Measurements from ENCODE around the gene CCDC158. TPM values are rescaled to one million over a fixed set of nuclear protein-coding genes. Genes with fewer than 3 reads are reported as not detected.

CCDC158 gene
- total RNA-seq, 1 donor = not detected

- Histone ChIP-seq H3K4me3 (ENCODE audit: low read length) (no peak overlapping the region), H3K4me1 (ENCODE audit: insufficient read depth, low read length) (peaks cover 6% of the 10 kb centered on the region)
Measured at GRCh38 chr4:76315267-76315918, 105.5 kb downstream of the CCDC158 start.

GRCh38 chr4:76313547-76313946 lies 107.4 kb downstream of the CCDC158 start:
- peaks cover 22% of the 10 kb centered on the region for H3K9me3 ChIP-seq (ENCODE audit: low read depth, low read length)
- H3K27me3 ChIP-seq (ENCODE audit: insufficient read depth, low read length) = peaks cover 8% of the 10 kb centered on the region
- H3K4me1 ChIP-seq (ENCODE audit: insufficient read depth, low read length) = peaks cover 6% of the 10 kb centered on the region
- H3K4me3 ChIP-seq (ENCODE audit: low read length) = no peak overlapping the region

More at GRCh38 chr4:76315267-76315918, 105.5 kb downstream of the CCDC158 start:
- Histone ChIP-seq H3K27me3 (ENCODE audit: insufficient read depth, low read length) (peaks cover 8% of the 10 kb centered on the region), H3K9me3 (ENCODE audit: low read depth, low read length) (peaks cover 22% of the 10 kb centered on the region)

GRCh38 chr4:76312457-76312856 lies 108.5 kb downstream of the CCDC158 start:
- Histone ChIP-seq H3K9me3 (ENCODE audit: low read depth, low read length) (peaks cover 19% of the 10 kb centered on the region), H3K4me1 (ENCODE audit: insufficient read depth, low read length) (peaks cover 8% of the 10 kb centered on the region), H3K27me3 (ENCODE audit: insufficient read depth, low read length) (peaks cover 7% of the 10 kb centered on the region), H3K4me3 (ENCODE audit: low read length) (no peak overlapping the region)

GRCh38 chr4:76311896-76312331 lies 109.0 kb downstream of the CCDC158 start:
- Histone ChIP-seq H3K4me1 (ENCODE audit: insufficient read depth, low read length) (peaks cover 13% of the 10 kb centered on the region), H3K27me3 (ENCODE audit: insufficient read depth, low read length) (peaks cover 3% of the 10 kb centered on the region), H3K4me3 (ENCODE audit: low read length) (no peak overlapping the region), H3K9me3 (ENCODE audit: low read depth, low read length) (peaks cover 14% of the 10 kb centered on the region)

DNA sequence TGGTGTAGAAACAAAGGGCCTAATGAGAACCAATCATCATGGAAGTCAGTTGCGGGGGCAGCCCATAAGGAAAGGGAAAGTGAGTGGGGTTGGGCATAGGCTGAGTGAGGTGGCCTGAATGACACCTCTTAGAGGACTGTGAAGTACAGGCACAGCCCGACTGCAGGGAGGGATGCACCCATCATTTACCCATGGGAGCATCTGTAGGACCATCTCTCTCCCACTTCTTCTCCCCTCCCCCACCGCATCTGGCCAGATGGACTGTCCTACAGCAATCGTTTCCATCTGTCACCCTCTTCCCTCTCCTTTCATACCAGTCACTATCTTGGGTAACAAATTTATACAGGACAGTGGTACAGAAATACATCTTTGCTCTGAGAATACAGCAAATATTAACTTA lies 110.3 kb downstream of the CCDC158 start:
- Histone ChIP-seq H3K9me3 (ENCODE audit: low read depth, low read length) (peaks cover 1% of the 10 kb centered on the region), H3K4me3 (ENCODE audit: low read length) (no peak overlapping the region), H3K27me3 (ENCODE audit: insufficient read depth, low read length) (peaks cover 1% of the 10 kb centered on the region), H3K4me1 (ENCODE audit: insufficient read depth, low read length) (peaks cover 21% of the 10 kb centered on the region)

DNA sequence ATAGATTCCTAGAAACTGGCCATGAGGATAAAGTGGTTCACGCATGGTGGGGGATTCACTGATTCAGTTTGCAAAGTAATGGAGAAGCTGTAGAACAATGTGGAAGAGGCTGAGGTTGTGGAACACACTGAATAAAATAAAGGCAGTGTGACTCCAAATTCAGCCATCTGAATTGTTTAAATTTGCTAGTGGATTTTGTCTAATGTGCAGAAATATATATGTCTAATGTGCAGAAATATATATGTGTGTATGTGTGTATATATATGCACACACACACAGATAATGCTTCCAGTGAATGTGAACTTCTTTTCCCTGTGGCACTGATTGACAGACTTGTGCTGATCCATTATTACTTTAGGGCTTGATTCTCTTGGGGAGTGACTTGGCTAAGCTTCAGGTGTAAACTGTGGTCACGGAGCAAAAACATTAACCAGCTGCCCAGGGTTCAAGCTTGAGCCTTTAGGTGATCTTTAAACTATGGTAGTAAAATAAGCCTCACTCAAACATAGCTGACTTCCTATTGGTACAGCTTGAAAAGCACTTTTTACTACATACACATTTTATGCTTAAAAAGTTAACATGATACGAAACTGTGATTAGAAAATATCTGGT lies 110.9 kb downstream of the CCDC158 start:
- Histone ChIP-seq H3K9me3 (ENCODE audit: low read depth, low read length) (no peaks in the 10 kb centered on the region), H3K4me1 (ENCODE audit: insufficient read depth, low read length) (peaks cover 27% of the 10 kb centered on the region), H3K27me3 (ENCODE audit: insufficient read depth, low read length) (no peaks in the 10 kb centered on the region), H3K4me3 (ENCODE audit: low read length) (no peak overlapping the region)

DNA sequence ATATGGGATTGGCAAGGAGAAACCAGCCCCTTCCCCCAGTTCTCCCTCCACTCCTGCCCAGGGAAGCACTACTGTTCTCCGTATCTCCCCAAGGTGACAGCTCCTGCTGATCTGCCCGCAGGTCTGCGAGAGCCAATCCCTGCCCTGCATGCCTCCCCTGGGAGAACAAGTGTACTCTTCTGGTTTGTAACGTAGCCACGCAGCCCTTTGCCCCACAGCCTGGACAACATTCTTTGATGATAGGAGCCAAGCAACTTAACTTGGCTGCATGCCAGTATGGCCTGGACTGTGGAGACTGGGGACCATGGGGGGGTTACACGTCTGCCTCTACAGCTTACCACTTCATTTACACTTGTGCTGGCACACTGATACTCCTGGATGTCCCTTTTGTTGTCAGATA lies 112.4 kb downstream of the CCDC158 start:
- Histone ChIP-seq H3K27me3 (ENCODE audit: insufficient read depth, low read length) (no peaks in the 10 kb centered on the region), H3K9me3 (ENCODE audit: low read depth, low read length) (no peaks in the 10 kb centered on the region), H3K4me3 (ENCODE audit: low read length) (no peak overlapping the region), H3K4me1 (ENCODE audit: insufficient read depth, low read length) (peaks cover 38% of the 10 kb centered on the region)

DNA sequence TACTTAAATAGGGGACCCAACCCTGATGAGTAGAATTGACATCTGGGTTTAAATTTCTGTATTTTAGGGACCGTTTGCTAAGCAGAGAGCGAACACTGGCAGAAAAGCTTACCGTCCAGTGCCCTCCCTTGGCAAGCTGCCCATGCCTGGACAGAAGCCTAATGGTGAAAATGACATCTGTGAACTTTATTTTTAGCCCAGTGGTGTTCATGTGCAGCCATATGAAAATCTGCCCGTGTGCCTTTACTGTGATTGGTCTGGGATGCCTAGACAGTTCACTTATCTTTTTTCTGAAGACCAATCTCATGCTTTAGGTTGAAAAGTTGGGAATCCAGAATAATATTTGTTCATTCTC lies 113.3 kb downstream of the CCDC158 start:
- no peaks in the 10 kb centered on the region for H3K27me3 ChIP-seq (ENCODE audit: insufficient read depth, low read length)
- H3K9me3 ChIP-seq (ENCODE audit: low read depth, low read length) = no peaks in the 10 kb centered on the region
- no peak overlapping the region for H3K4me3 ChIP-seq (ENCODE audit: low read length)
- H3K4me1 ChIP-seq (ENCODE audit: insufficient read depth, low read length) = peaks cover 42% of the 10 kb centered on the region

GRCh38 chr4:76306882-76307659 lies 113.9 kb downstream of the CCDC158 start:
- Histone ChIP-seq H3K4me1 (ENCODE audit: insufficient read depth, low read length) (peaks cover 46% of the 10 kb centered on the region), H3K9me3 (ENCODE audit: low read depth, low read length) (no peaks in the 10 kb centered on the region), H3K4me3 (ENCODE audit: low read length) (peak overlapping the region; percentile 56), H3K27me3 (ENCODE audit: insufficient read depth, low read length) (no peaks in the 10 kb centered on the region)

DNA sequence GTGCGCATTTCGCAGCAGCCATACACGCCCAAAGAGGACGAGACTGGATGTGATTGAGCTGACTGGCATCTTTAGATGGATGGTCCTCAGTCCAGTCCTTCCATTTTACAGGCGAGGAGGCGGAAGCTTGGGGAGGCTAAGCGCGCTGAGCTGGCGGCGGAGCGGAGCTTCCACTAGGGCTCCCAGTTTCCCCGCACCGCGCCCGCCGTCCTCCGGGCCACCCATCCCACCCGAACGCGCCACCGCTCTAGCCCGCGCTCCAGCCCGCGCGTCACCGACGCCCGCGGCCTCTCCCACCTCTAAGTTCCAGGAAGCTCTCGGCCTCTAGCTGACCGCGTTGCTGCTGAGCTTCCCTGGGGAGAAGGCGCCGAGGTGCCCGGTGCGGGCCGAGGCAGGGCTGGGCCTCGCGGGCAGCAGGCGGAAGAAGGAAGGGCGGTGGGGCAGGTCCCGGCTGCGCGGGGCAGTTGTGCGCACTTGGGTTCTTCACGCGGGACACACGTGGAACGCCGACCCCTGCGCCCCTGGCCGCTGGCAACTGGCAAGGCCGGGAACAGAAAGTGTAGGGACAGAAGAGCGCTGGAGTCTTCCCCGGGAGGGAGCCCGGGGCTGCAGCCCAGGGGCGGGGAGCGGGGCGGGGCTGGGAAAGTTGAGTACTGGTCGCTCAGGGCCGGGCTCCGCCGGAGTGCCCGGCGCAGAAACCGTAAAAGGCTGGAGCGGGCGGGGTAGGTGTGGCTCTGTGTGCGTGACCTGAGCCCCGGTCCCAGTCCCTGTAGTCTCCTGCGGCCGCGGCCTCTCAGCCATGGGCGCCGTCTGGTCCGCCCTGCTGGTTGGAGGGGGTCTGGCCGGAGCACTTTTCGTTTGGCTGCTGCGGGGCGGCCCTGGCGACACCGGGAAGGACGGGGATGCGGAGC lies 114.7 kb downstream of the CCDC158 start, which contains the start of gene STBD1:
Gene STBD1, plus strand, starts transcription at position 763 of the 911 bp plus-strand sequence. Its CDS starts 37 bp downstream, at position 800.
- H3K4me3 ChIP-seq (ENCODE audit: low read length) = peak within 1 kb of the TSS; percentile 56
- no peaks in the 10 kb centered on the region for H3K9me3 ChIP-seq (ENCODE audit: low read depth, low read length)
- peaks cover 50% of the 10 kb centered on the region for H3K4me1 ChIP-seq (ENCODE audit: insufficient read depth, low read length)
- no peaks in the 10 kb centered on the region for H3K27me3 ChIP-seq (ENCODE audit: insufficient read depth, low read length)

- Histone ChIP-seq H3K27me3 (ENCODE audit: insufficient read depth, low read length) (no peaks in the 10 kb centered on the region), H3K4me1 (ENCODE audit: insufficient read depth, low read length) (peaks cover 58% of the 10 kb centered on the region), H3K4me3 (ENCODE audit: low read length) (peak overlapping the region; percentile 56), H3K9me3 (ENCODE audit: low read depth, low read length) (no peaks in the 10 kb centered on the region)
Measured at GRCh38 chr4:76305033-76305687, 115.8 kb downstream of the CCDC158 start.

GRCh38 chr4:76302826-76303438 lies 118.0 kb downstream of the CCDC158 start:
- Histone ChIP-seq H3K4me3 (ENCODE audit: low read length) (no peak overlapping the region), H3K27me3 (ENCODE audit: insufficient read depth, low read length) (no peaks in the 10 kb centered on the region), H3K9me3 (ENCODE audit: low read depth, low read length) (peaks cover 6% of the 10 kb centered on the region), H3K4me1 (ENCODE audit: insufficient read depth, low read length) (peaks cover 67% of the 10 kb centered on the region)

GRCh38 chr4:76301775-76302162 lies 119.2 kb downstream of the CCDC158 start:
- peaks cover 58% of the 10 kb centered on the region for H3K4me1 ChIP-seq (ENCODE audit: insufficient read depth, low read length)
- H3K9me3 ChIP-seq (ENCODE audit: low read depth, low read length) = peaks cover 6% of the 10 kb centered on the region
- no peaks in the 10 kb centered on the region for H3K27me3 ChIP-seq (ENCODE audit: insufficient read depth, low read length)
- H3K4me3 ChIP-seq (ENCODE audit: low read length) = no peak overlapping the region

All from mononuclear cell (primary cell).